Neural cell (in vitro differentiated cells): Measurements from ENCODE around the gene SNTG2. TPM values are rescaled to one million over a fixed set of nuclear protein-coding genes. Genes with fewer than 3 reads are reported as not detected.

Experiments used
- H2AFZ ChIP-seq: fragments of 200-600, 300-800 bp; sonication (generic), shearing (Covaris generic); 2 replicates; pipeline ENCODE4 v1.6.0; 2014; ENCODE audit warnings: low read depth, mild to moderate bottlenecking, antibody characterized with exemption, low read length, moderate library complexity
- H3F3A ChIP-seq: fragments of 200-600 bp; shearing (Covaris generic); 2 replicates; pipeline ENCODE4 v1.6.1; 2016; ENCODE audit warnings: mild to moderate bottlenecking, moderate library complexity, mixed read lengths, antibody characterized with exemption, low read length; ENCODE audit not compliant: insufficient read depth, poor library complexity, severe bottlenecking
- H3K27ac ChIP-seq: fragments of 200-600, 300-800 bp; sonication (generic), shearing (Covaris generic); 2 replicates; pipeline ENCODE4 v1.5.1; 2014; ENCODE audit warnings: mild to moderate bottlenecking, low read length, moderate library complexity
- H3K27me3 ChIP-seq: fragments of 300-800, 200-600 bp; sonication (generic), shearing (Covaris generic); 2 replicates; pipeline ENCODE4 v1.6.0; 2014; ENCODE audit warnings: mild to moderate bottlenecking, low read depth, low read length, moderate library complexity; ENCODE audit not compliant: insufficient read depth
- H3K36me3 ChIP-seq: fragments of 300-800, 200-600 bp; sonication (generic), shearing (Covaris generic); 2 replicates; pipeline ENCODE4 v1.5.1; 2014; ENCODE audit warnings: mild to moderate bottlenecking, antibody characterized with exemption, low read length, moderate library complexity; ENCODE audit not compliant: insufficient read depth
- H3K4me2 ChIP-seq: fragments of 300-800, 200-600 bp; sonication (generic), shearing (Covaris generic); 2 replicates; pipeline ENCODE4 v1.6.0; 2014; ENCODE audit warnings: mild to moderate bottlenecking, low read length
- H3K4me3 ChIP-seq: fragments of 300-800, 200-600 bp; sonication (generic), shearing (Covaris generic); 2 replicates; pipeline ENCODE4 v1.5.1; 2014; ENCODE audit warnings: mild to moderate bottlenecking, low read length, moderate library complexity
- H3K79me2 ChIP-seq: fragments of 200-600 bp; shearing (Covaris generic); replicated peaks from 2 replicates; pipeline ENCODE4 v1.6.0; 2014; ENCODE audit warnings: mild to moderate bottlenecking, low read length, moderate library complexity; ENCODE audit not compliant: insufficient read depth
- H3K9ac ChIP-seq: fragments of 300-800, 200-600 bp; sonication (generic), shearing (Covaris generic); 2 replicates; pipeline ENCODE4 v1.6.1; 2016; ENCODE audit warnings: mild to moderate bottlenecking, low read length, mixed read lengths
- H3K9me2 ChIP-seq: fragments of 200-600 bp; shearing (Covaris generic); 2 replicates; pipeline ENCODE4 v1.6.1; 2016; ENCODE audit warnings: mild to moderate bottlenecking, low read length, mixed read lengths; ENCODE audit not compliant: insufficient read depth
- H3K9me3 ChIP-seq: fragments of 200-600, 300-800 bp; sonication (generic), shearing (Covaris generic); 2 replicates; pipeline ENCODE4 v1.6.1; 2016; ENCODE audit warnings: mild to moderate bottlenecking, mixed run types, low read length, moderate library complexity, mixed read lengths
- H4K20me1 ChIP-seq: fragments of 200-600 bp; shearing (Covaris generic); 2 replicates; pipeline ENCODE4 v1.6.1; 2016; ENCODE audit warnings: mild to moderate bottlenecking, mixed run types; ENCODE audit not compliant: insufficient read depth
- CTCF ChIP-seq: fragments of 450-650 bp; IDR thresholded peaks from 2 replicates; pipeline ENCODE4 v1.5.1; 2014; ENCODE audit warnings: antibody characterized with exemption, mild to moderate bottlenecking, moderate library complexity; ENCODE audit not compliant: poor library complexity, severe bottlenecking
- EP300 ChIP-seq: fragments of 450-650 bp; conservative IDR thresholded peaks from 2 replicates; pipeline ENCODE4 v1.6.1; 2014; ENCODE audit warnings: antibody characterized with exemption, mild to moderate bottlenecking, moderate library complexity; ENCODE audit not compliant: poor library complexity, severe bottlenecking
- EZH2 ChIP-seq: fragments of 200-600, 300-800 bp; shearing (Covaris generic), sonication (generic); IDR thresholded peaks from 2 replicates; pipeline ENCODE4 v1.6.1; 2014; ENCODE audit warnings: antibody characterized with exemption, low read length, borderline replicate concordance, mild to moderate bottlenecking; ENCODE audit not compliant: insufficient read depth, poor library complexity, severe bottlenecking
- MXI1 ChIP-seq: fragments of 450-650 bp; conservative IDR thresholded peaks from 2 replicates; pipeline ENCODE4 v1.6.1; 2014; ENCODE audit warnings: antibody characterized with exemption, mild to moderate bottlenecking; ENCODE audit not compliant: poor library complexity, severe bottlenecking
- POLR2AphosphoS5 ChIP-seq: IDR thresholded peaks from 2 replicates; pipeline ENCODE4 v1.6.1; 2012
- RAD21 ChIP-seq: fragments of 450-650 bp; conservative IDR thresholded peaks from 2 replicates; pipeline ENCODE4 v1.6.1; 2014; ENCODE audit warnings: antibody characterized with exemption, mild to moderate bottlenecking, moderate library complexity
- SMC3 ChIP-seq: fragments of 450-650 bp; conservative IDR thresholded peaks from 2 replicates; pipeline ENCODE4 v1.6.1; 2014; ENCODE audit warnings: antibody characterized with exemption, mild to moderate bottlenecking, moderate library complexity; ENCODE audit not compliant: poor library complexity
- TAF1 ChIP-seq: IDR thresholded peaks from 2 replicates; pipeline ENCODE4 v1.6.1; 2012; ENCODE audit warnings: low read depth
- polyA plus RNA-seq: library from polyadenylated mRNA; depleted of rRNA; stranded (reverse); fragments of >200 nt; gene quantifications from 2 replicates; pipeline ENCODE4 v1.2.3, GENCODE V29; 2014
- TF ChIP-seq, protein P1 (sequence below): IDR thresholded peaks from 2 replicates; pipeline ENCODE4 v1.6.1; 2012; ENCODE audit warnings: borderline replicate concordance

Gene SNTG2
- polyA plus RNA-seq, 1 donor from 2014 or later: not detected

- H4K20me1 ChIP-seq: no peaks in the 10 kb centered on the region
- TF ChIP-seq SMC3 (no peak), POLR2AphosphoS5 (no peak), RAD21 (no peak), CTCF (no peak), EP300 (no peak), MXI1 (no peak), EZH2 (no peak), TAF1 (no peak)
- TF ChIP-seq, protein P1, sequence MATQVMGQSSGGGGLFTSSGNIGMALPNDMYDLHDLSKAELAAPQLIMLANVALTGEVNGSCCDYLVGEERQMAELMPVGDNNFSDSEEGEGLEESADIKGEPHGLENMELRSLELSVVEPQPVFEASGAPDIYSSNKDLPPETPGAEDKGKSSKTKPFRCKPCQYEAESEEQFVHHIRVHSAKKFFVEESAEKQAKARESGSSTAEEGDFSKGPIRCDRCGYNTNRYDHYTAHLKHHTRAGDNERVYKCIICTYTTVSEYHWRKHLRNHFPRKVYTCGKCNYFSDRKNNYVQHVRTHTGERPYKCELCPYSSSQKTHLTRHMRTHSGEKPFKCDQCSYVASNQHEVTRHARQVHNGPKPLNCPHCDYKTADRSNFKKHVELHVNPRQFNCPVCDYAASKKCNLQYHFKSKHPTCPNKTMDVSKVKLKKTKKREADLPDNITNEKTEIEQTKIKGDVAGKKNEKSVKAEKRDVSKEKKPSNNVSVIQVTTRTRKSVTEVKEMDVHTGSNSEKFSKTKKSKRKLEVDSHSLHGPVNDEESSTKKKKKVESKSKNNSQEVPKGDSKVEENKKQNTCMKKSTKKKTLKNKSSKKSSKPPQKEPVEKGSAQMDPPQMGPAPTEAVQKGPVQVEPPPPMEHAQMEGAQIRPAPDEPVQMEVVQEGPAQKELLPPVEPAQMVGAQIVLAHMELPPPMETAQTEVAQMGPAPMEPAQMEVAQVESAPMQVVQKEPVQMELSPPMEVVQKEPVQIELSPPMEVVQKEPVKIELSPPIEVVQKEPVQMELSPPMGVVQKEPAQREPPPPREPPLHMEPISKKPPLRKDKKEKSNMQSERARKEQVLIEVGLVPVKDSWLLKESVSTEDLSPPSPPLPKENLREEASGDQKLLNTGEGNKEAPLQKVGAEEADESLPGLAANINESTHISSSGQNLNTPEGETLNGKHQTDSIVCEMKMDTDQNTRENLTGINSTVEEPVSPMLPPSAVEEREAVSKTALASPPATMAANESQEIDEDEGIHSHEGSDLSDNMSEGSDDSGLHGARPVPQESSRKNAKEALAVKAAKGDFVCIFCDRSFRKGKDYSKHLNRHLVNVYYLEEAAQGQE: no peak
- H3K79me2 ChIP-seq: no peaks in the 10 kb centered on the region
- H2AFZ ChIP-seq: no peak overlapping the region
- no peaks in the 10 kb centered on the region for H3F3A ChIP-seq
- no peaks in the 10 kb centered on the region for H3K9me3 ChIP-seq
- H3K9ac ChIP-seq: no peak overlapping the region
- no peaks in the 10 kb centered on the region for H3K27me3 ChIP-seq
- H3K27ac ChIP-seq: no peak overlapping the region
- H3K9me2 ChIP-seq: no peaks in the 10 kb centered on the region
- H3K4me2 ChIP-seq: no peak overlapping the region
- no peaks in the 10 kb centered on the region for H3K36me3 ChIP-seq
- H3K4me3 ChIP-seq: no peak overlapping the region
Measured at GRCh38 chr2:1181893-1182292, 231.2 kb downstream of the SNTG2 start.

GRCh38 chr2:1183300-1183699, 232.7 kb downstream of the SNTG2 start:
- Histone ChIP-seq H3F3A (no peaks in the 10 kb centered on the region), H3K4me3 (no peak overlapping the region), H4K20me1 (no peaks in the 10 kb centered on the region), H3K4me2 (no peak overlapping the region), H3K27ac (no peak overlapping the region), H3K9me2 (no peaks in the 10 kb centered on the region), H2AFZ (no peak overlapping the region), H3K36me3 (no peaks in the 10 kb centered on the region), H3K9me3 (no peaks in the 10 kb centered on the region), H3K79me2 (no peaks in the 10 kb centered on the region), H3K27me3 (no peaks in the 10 kb centered on the region), H3K9ac (no peak overlapping the region)
- TF ChIP-seq TAF1 (no peak), EP300 (no peak), POLR2AphosphoS5 (no peak), CTCF (no peak), EZH2 (no peak), MXI1 (no peak), SMC3 (no peak), RAD21 (no peak)
- TF ChIP-seq, protein P1: no peak
